ENCODE measurements around the gene HOXD11.

The HOXD11 gene

DNA sequence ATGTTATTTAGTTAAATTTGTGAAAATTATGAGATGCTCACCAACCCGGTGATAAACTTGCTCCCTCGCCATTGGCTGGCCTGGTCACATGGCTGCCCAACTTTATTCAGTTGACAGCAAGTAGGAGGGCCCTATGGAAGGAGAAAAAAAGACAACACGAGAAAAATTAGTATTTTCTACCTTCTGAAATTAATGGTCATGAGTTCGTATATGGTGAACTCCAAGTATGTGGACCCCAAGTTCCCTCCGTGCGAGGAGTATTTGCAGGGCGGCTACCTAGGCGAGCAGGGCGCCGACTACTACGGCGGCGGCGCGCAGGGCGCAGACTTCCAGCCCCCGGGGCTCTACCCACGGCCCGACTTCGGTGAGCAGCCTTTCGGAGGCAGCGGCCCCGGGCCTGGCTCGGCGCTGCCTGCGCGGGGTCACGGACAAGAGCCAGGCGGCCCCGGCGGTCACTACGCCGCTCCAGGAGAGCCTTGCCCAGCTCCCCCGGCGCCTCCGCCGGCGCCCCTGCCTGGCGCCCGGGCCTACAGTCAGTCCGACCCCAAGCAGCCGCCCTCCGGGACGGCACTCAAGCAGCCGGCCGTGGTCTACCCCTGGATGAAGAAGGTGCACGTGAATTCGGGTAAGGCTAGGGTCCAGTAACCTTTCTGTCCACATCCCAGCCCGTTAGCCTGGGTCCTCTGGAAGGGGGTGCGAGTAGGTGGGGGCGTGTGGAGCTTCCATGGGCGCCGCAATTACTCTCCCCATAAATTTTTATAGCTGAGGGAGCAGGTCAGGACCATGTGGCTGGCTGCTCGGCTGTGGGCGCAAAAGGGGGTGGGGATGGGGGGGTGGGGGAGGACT lies 44.6 kb downstream of the HOXD11 start, which contains the start of gene HOXD4:
TSS of gene HOXD4 (plus strand) at position 109 of the 846 bp plus-strand sequence. CDS start at position 193, 84 bp downstream.
- no peak for DNase-seq

GRCh38 chr2:176152350-176153181 lies 45.5 kb downstream of the HOXD11 start:
- DNase-seq: no peak

DNA sequence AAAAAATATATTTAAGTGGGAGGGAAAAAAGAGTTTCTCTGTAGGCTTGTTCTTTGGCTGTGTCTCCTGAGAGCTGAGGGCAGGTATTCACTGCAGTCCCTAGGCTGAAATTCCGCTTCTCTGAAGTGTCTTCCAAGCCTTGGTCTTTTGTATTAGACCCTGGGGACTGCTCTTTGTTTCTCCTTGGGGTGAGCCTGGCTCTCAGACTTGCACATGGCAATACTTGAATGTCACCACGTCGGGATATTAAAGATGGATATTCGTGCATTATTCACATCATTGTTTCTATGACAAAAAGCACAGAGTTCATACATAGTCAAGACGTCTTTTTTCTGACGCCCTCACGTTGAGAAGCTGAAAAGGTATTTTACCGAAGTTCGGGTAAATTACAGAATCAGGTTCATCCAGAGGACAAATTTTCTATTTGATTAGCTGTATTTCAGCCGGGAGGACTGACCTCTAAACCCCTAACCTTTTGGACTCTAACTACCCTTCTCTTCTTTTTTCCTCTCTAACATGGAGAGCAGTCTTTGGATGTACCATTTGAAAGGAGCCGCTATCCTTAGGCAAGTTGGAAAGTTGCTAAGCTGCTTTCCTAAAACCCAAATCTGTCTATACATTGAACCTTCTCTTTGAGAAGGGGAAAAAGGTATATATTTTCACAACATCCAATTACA lies 47.6 kb downstream of the HOXD11 start:
- no peak for DNase-seq

- DNase-seq: no peak
Measured at GRCh38 chr2:176155356-176156044, 48.4 kb downstream of the HOXD11 start.

- no peak for DNase-seq
Measured at GRCh38 chr2:176156301-176156806, 49.3 kb downstream of the HOXD11 start.

DNA sequence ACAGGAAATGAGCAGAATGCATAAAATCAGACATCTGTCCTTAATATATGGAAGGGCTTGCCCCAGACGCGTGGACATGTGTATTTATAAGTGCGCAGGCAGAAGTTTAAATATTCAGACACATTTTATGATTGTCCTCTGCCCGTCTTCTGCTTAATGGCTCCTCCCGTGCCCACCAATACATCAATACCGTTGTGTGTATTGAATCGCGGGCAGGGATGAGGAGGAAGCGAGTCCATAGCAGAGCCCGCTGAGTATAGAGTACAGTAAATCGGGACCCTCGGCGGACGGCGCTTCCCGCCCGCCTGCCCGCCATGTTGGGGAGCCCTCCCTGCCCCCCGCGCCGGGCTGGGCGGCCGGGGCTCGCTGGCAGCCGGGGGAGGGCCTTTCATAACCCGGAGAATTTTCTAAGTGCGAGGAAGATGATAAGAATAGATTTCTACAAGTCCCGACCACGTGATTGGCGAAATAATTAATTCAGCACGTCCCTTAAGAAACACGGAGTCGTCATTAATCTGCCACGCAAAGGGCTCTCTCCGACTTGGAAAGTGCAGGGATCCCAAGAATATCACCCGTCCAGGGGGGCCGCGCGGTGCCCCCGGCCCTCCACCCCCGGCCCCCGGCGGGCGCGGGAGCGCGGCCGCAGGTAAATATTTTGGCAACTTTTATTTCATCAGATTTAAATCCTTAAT lies 49.9 kb downstream of the HOXD11 start, which contains the start of gene HOXD3:
TSS of gene HOXD3 (plus strand) at position 501 of the 692 bp plus-strand sequence. CDS start 11,808 bp downstream, outside the sequence.
- no peak for DNase-seq

GRCh38 chr2:176157499-176158185 lies 50.6 kb downstream of the HOXD11 start:
- DNase-seq: no peak

GRCh38 chr2:176158186-176158591 lies 51.1 kb downstream of the HOXD11 start:
- no peak for DNase-seq

GRCh38 chr2:176158855-176159662 lies 52.0 kb downstream of the HOXD11 start:
- no peak for DNase-seq
